ENCODE measurements around the gene HDAC4.

- TF ChIP-seq CTCF (IDR thresholded peaks at IDR 0.05; ENCODE audit: insufficient read depth, low read length, poor library complexity, severe bottlenecking) = no peak
- TF ChIP-seq EZH2phosphoT487 (conservative IDR thresholded peaks at IDR 0.05; ENCODE audit: low read length) = no peak
Observed at GRCh38 chr2:239089884-239090283, 310.9 kb downstream of the HDAC4 start.
